Breast epithelium (tissue), 4 donors: ENCODE measurements around the gene SECTM1. TPM values are rescaled to one million over a fixed set of nuclear protein-coding genes. Genes with fewer than 3 reads are reported as not detected.

Source experiments
- DNase-seq, 2 donors: peaks; one replicate each; pipeline ENCODE4 v3.0.0-alpha.2; 2019; ENCODE audit warnings: low spot score in 2 of 2
- H3K27ac ChIP-seq, 2 donors: fragments of 200-600 bp; sonication (generic) in 1 of 2; one replicate each; pipeline ENCODE4 v1.5.1; 2016 to 2019; ENCODE audit warnings: mild to moderate bottlenecking in 1 of 2
- H3K27me3 ChIP-seq, 2 donors: fragments of 200-600 bp; sonication (generic) in 1 of 2; one replicate each; pipeline versions ENCODE4 v1.5.1 to v1.6.0; 2017 to 2019; ENCODE audit warnings: control low read depth in 1 of 2, mild to moderate bottlenecking in 1 of 2
- H3K36me3 ChIP-seq: fragments of 200-600 bp; one replicate; pipeline ENCODE4 v1.5.1; 2019
- H3K4me1 ChIP-seq, 2 donors: fragments of 200-600 bp; sonication (generic); one replicate each; pipeline ENCODE4 v1.5.1; 2016 to 2019; ENCODE audit warnings: control low read depth in 1 of 2
- H3K4me3 ChIP-seq, 3 donors: fragments of 200-600 bp; sonication (generic); 1 replicate in 2 of 3; 2 replicates in 1 of 3; pipeline ENCODE4 v1.5.1; 2016 to 2019; ENCODE audit warnings: mild to moderate bottlenecking in 3 of 3, moderate library complexity in 2 of 3
- H3K9me3 ChIP-seq, 2 donors: fragments of 200-600 bp; sonication (generic) in 1 of 2; one replicate each; pipeline ENCODE4 v1.5.1; 2016 to 2019; ENCODE audit warnings: control low read depth in 1 of 2
- POLR2A ChIP-seq: fragments of 450-650 bp; IDR thresholded peaks from one replicate; pipeline ENCODE4 v1.6.1; 2016; ENCODE audit warnings: antibody characterized with exemption, mild to moderate bottlenecking, moderate library complexity
- POLR2AphosphoS5 ChIP-seq, 3 donors: sonication (generic); formaldehyde crosslinking; IDR thresholded peaks; one replicate each; pipeline ENCODE4 v1.6.1; 2017; ENCODE audit warnings: antibody characterized with exemption in 3 of 3
- intact Hi-C: fragments of 100-400 bp; cut with DNase I; formaldehyde crosslinking; loops from one replicate; pipeline ENCODE4 v1.15.1; 2023; ENCODE audit warnings: low total_unique reads
- total RNA-seq, 3 donors: library from RNA; depleted of rRNA; stranded (reverse); fragments of >200 nt; gene quantifications; one replicate each; pipeline ENCODE4 v1.1.0, GENCODE V29; 2016
- TF ChIP-seq, protein P1 (sequence below), 3 donors: fragments of 450-650 bp; IDR thresholded peaks; one replicate each; pipeline ENCODE4 v1.5.1; 2016 to 2017; ENCODE audit warnings: antibody characterized with exemption in 3 of 3, mild to moderate bottlenecking in 3 of 3, moderate library complexity in 3 of 3

The SECTM1 gene
- total RNA-seq, 3 donors from 2014 or later = 11.5 to 23.9 (median 16.2) TPM

DNA sequence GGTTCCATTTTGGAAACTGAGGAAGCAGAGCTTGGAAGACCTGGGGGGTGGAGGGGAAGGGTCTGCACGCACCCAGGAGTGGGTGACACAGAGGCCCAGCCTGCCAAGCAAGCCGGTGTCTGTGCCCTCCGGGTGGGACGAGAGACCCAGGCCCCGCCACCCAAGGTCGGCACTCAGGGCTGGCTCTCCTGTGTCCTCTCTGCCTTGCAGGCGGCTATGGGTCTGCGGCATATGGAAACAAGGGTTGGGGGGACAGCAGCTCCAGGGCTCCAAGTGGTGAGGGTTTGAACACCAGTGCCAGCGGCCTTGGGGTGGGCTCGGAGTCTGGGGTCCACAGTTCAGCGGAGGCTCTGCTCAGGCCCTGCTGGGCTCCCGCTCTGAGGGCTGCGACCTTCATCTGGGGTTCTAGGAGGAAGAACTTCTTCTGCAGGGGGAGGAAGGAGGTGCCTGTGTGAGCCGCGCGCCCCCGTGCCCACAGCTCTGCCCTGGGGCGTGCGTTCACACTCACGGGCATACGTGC, 11.6 kb downstream of the SECTM1 start:
- no peak for DNase-seq
- no peaks in the 10 kb centered on the region for H3K4me1 ChIP-seq
- H3K4me3 ChIP-seq = no peak overlapping the region
- H3K27ac ChIP-seq = no peak overlapping the region
- intact Hi-C loops = loop anchor here (10.0 kb wide), 2 partner anchors 77 to 117 kb away; no protein-coding TSS in a partner anchor
- H3K27me3 ChIP-seq = peaks cover 0 to 7% of the 10 kb centered on the region in 2 donors
- H3K36me3 ChIP-seq = no peaks in the 10 kb centered on the region
- TF ChIP-seq POLR2AphosphoS5 (IDR thresholded peaks at IDR 0.05) (no peak), POLR2A (no peak)
- TF ChIP-seq, protein P1, sequence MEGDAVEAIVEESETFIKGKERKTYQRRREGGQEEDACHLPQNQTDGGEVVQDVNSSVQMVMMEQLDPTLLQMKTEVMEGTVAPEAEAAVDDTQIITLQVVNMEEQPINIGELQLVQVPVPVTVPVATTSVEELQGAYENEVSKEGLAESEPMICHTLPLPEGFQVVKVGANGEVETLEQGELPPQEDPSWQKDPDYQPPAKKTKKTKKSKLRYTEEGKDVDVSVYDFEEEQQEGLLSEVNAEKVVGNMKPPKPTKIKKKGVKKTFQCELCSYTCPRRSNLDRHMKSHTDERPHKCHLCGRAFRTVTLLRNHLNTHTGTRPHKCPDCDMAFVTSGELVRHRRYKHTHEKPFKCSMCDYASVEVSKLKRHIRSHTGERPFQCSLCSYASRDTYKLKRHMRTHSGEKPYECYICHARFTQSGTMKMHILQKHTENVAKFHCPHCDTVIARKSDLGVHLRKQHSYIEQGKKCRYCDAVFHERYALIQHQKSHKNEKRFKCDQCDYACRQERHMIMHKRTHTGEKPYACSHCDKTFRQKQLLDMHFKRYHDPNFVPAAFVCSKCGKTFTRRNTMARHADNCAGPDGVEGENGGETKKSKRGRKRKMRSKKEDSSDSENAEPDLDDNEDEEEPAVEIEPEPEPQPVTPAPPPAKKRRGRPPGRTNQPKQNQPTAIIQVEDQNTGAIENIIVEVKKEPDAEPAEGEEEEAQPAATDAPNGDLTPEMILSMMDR (IDR thresholded peaks at IDR 0.05) = no peak
- no peaks in the 10 kb centered on the region for H3K9me3 ChIP-seq

DNA sequence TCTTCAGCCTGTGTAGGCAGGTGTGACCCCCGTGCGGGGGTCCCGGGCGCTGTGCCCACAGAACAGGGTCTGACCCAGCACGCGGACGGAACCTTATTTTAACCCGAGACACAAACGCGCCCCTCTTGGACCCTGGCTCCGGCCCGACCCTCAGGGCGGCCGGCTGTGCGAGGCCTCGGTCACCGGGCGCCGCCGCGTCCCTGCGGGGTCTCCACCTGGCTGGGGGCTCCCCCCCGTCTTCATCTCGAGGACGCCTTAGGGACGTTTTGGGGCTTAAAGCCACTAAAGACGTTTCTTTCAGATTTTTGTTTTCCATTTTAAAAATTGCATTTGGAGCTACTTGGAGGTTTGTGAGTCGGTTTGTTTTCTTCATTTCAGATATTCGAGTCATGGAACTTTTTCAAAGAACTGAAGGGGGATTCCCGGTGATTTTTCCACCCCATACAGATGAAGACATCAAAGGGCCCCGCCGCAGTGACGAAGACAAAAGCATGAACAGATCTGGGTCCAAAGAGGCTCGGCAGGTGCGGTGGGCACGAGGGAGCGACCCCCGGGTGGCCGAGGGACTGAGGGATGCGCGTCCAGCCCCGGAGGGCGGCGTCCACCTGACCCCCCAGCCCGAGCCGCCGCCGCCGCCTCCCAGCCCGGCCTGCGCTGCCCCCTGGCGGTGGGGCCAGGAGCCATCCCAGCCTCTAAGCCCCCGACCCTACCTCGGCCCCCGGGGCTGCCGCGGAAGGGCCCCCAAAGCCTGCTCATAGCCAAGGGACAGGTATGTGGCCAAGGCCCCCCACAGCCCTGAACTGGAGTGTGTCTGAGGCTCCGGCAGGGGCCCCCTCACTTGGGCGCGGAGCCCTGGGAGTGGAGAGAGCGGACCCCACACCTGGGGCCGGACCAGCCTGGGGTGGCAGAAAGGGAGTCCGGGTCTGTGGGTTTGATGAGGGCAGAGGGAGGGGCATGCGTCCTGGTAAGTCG, 12.3 kb downstream of the SECTM1 start:
- no peaks in the 10 kb centered on the region for H3K4me1 ChIP-seq
- intact Hi-C loops = loop anchor here (10.0 kb wide), 2 partner anchors 76 to 116 kb away; no protein-coding TSS in a partner anchor
- peak overlapping the region in 2 of 3 donors; percentile 35 to 51 for H3K4me3 ChIP-seq
- no peaks in the 10 kb centered on the region for H3K36me3 ChIP-seq
- no peak for TF ChIP-seq POLR2A
- TF ChIP-seq, protein P1 (IDR thresholded peaks at IDR 0.05) = peak; percentile 87 to 94 (median 94)
- peak in 1 of 3 donors; percentile 29 for TF ChIP-seq POLR2AphosphoS5 (IDR thresholded peaks at IDR 0.05)
- DNase-seq = no peak
- no peak overlapping the region for H3K27ac ChIP-seq
- H3K9me3 ChIP-seq = no peaks in the 10 kb centered on the region
- H3K27me3 ChIP-seq = peaks cover 0 to 13% of the 10 kb centered on the region in 2 donors

DNA sequence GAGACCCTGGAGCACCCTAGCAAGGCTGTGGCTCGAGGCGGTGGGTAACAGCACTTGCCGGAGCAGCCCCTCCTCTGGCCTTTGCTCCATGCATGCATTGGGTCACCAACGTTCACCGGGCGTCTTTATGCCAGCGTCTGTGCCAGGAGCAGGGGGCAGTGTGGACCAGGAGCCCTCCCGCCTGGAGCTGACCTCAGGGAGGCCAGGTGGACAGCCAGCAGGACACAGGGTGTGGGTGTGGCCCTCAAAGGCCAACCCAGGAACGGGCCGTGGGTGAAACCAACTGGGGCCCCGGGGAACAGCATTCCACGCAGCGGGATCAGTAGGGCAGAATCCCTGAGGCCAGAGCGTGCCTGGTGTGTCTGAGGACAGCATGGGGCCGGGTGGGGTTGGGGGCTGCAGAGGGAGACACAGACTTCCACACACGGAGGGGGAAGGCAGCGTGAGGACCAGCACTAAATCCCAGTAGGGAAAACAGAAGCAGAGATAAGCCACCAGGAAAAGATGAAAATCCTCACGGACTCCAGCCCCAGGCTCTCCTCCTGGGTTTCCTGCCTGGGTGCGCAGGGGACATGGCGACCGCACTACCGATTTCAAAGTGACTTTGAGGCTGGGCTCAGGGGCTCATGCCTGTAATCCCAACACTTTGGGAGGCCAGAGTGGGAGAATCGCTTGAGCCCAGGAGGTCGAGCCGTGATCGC, 13.3 kb downstream of the SECTM1 start:
- Histone ChIP-seq H3K4me1 (no peaks in the 10 kb centered on the region), H3K27me3 (peaks cover 3 to 23% of the 10 kb centered on the region in 2 donors), H3K36me3 (no peaks in the 10 kb centered on the region), H3K4me3 (peak overlapping the region in 1 of 3 donors; percentile 35), H3K27ac (no peak overlapping the region), H3K9me3 (no peaks in the 10 kb centered on the region)
- DNase-seq = no peak
- no peak for TF ChIP-seq POLR2A
- intact Hi-C loops = loop anchor here (10.0 kb wide), 2 partner anchors 75 to 115 kb away; no protein-coding TSS in a partner anchor

DNA sequence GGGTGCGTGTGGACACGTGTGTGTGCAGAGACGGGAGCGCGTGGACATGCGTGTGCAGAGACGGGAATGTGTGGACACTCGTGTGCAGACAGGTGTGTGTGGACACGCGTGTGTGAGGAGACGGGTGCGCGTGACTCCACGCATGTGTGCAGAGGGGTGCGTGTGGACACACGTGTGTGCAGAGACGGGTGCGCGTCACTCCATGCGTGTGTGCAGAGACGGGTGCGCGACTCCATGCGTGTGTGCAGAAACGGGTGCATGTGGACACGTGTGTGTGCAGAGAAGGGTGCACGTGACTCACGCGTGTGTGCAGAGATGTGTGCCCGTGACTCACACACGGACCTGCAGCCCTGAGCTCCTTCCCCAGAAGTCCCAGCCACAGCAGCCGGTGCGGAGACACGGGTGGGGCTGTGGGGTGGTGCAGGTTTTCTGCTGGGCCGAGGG, 13.9 kb downstream of the SECTM1 start:
- Histone ChIP-seq H3K27me3 (peaks cover 9 to 29% of the 10 kb centered on the region in 2 donors), H3K27ac (no peak overlapping the region), H3K4me3 (no peak overlapping the region), H3K4me1 (no peaks in the 10 kb centered on the region), H3K36me3 (no peaks in the 10 kb centered on the region), H3K9me3 (no peaks in the 10 kb centered on the region)
- intact Hi-C loops = loop anchor here (10.0 kb wide), 2 partner anchors 75 to 115 kb away; no protein-coding TSS in a partner anchor
- DNase-seq = no peak
- TF ChIP-seq, protein P1 (IDR thresholded peaks at IDR 0.05) = no peak
- TF ChIP-seq POLR2AphosphoS5 (IDR thresholded peaks at IDR 0.05) = no peak
- TF ChIP-seq POLR2A = no peak
